Right lobe of liver (tissue), 4 donors: Measurements from ENCODE around the gene NPEPL1.

Source experiments
- POLR2A ChIP-seq: fragments of 450-650 bp; IDR thresholded peaks from one replicate; pipeline ENCODE4 v1.6.1; 2017; ENCODE audit warnings: antibody characterized with exemption, mild to moderate bottlenecking
- TF ChIP-seq, protein P1 (sequence below), 4 donors: fragments of 200-600 bp in 3 of 4; fragments of 450-650 bp in 1 of 4; IDR thresholded peaks; one replicate each; pipeline versions ENCODE4 v1.5.1 to v1.8.0; 2016 to 2022; ENCODE audit warnings: antibody characterized with exemption in 4 of 4, mild to moderate bottlenecking in 2 of 4
- donor health status: DM: no; HTN: no; CAD: no.
- donor health status: DM: no; HTN: no; CAD: no.
- donor health status: DM: no; HTN: yes; CAD: no.

DNA sequence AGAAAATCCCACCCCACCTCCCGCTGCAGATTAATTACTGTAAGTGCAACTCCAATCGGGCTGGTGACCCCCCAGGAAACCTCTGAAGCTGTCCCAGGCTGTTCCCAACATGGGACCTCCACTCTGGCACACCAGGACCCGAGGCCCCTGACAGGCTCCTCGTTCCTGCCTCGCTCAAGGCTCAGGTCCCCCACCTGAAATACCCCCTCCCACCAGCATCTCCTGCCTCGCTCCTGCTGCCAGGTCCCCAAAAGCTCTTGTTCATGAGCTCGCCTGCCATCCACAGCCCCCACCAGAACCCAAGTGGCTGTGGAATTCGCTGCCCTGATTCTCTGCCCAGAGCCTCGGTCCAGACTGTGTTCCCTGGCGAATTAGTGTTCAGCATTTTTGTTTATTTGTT lies 26.1 kb downstream of the NPEPL1 start:
- TF ChIP-seq, protein P1, sequence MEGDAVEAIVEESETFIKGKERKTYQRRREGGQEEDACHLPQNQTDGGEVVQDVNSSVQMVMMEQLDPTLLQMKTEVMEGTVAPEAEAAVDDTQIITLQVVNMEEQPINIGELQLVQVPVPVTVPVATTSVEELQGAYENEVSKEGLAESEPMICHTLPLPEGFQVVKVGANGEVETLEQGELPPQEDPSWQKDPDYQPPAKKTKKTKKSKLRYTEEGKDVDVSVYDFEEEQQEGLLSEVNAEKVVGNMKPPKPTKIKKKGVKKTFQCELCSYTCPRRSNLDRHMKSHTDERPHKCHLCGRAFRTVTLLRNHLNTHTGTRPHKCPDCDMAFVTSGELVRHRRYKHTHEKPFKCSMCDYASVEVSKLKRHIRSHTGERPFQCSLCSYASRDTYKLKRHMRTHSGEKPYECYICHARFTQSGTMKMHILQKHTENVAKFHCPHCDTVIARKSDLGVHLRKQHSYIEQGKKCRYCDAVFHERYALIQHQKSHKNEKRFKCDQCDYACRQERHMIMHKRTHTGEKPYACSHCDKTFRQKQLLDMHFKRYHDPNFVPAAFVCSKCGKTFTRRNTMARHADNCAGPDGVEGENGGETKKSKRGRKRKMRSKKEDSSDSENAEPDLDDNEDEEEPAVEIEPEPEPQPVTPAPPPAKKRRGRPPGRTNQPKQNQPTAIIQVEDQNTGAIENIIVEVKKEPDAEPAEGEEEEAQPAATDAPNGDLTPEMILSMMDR (IDR thresholded peaks at IDR 0.05), result no peak
- no peak for TF ChIP-seq POLR2A
